NK-92 (cell line): ENCODE results near the gene PHF1.

ENCODE experiments used
- DNase-seq: peaks from one replicate; lab custom pipeline; 2025; ENCODE audit not compliant: unreplicated experiment; lab: John Stamatoyannopoulos, UW

Gene PHF1

DNA sequence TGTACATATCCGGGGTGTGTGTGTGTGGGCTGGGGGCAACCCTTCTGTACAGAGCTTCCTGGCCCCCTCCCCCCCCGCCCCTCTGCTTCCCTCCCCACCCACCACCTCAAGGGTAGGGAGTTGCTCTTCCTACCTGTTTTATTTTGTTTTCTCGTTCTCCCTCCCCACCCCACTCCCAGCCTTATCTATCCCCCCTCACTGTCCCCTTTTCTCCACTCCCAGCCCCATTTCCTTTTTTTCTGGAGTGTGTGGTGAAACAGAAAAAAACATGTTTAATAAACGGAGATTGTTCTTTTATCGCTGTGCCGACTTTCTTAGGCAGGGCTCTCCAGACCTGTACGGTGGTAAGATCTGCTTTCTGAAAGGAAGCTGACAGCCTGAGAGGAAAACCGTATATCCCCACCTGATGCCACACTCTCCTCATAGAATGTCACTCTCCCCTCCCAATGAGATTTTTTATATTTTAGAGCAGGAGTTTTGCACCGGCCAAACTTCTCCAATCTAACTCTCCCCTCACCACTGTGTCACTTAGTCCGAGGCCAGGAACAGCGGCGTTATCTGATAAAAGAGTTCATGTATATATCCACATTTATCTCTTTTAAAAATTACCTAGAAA is 42.7 kb downstream of the PHF1 start:
- no peak for DNase-seq

DNA sequence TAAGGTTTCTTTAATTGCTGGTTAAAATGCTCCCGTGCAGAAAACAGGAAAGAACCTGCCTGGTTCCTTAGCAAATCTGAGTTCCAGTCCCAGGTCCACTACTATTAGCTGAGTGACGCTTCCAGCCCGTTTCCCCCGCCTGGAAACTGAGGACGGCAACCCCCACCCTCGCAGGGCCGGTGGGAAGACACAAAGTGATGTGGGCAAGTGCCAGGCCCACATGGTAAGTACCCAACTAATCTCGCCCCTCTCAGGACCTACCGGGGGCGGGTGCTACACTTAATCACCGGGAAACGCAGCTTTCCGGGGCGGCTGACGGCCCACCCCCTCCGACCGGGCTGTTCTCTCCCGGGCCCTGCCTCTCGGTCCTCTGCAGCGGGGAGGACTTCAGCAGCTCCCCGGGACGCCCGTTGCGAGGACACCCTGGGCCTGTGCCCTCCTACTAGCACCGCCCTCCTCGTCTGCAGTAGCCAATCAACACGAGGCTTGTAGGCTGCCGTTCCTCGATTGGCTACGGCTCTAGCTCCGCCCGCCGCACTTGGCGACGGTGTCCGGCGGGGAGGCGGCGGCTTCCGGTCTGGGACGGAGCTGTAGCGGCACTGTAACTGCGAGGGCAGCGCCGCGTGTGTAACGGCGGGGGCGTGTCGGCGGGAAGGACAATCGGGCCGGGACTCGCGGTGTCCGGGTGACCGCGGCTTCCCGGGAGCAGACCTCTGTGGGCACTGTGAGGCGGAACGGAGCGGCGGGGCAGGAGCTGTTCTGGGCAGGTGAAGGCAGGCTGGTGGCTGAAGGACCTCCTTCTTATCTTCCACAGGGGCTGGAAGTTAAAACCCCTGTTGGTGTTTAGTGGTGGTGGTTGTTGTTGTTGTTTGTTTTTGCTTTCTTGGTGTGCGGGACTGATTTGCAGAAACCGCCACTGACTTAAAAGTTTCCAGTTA is 43.5 kb downstream of the PHF1 start, which contains the start of gene ZBTB9:
Gene ZBTB9, plus strand, starts transcription at position 568 of the 938 bp plus-strand sequence. CDS start 525 bp downstream, outside the sequence.
- DNase-seq: peak; percentile 85

GRCh38 chr6:33455051-33455450 is 44.2 kb downstream of the PHF1 start:
- no peak for DNase-seq

GRCh38 chr6:33456156-33456555 is 45.3 kb downstream of the PHF1 start:
- DNase-seq: no peak

GRCh38 chr6:33458676-33459075 is 47.9 kb downstream of the PHF1 start:
- no peak for DNase-seq

DNA sequence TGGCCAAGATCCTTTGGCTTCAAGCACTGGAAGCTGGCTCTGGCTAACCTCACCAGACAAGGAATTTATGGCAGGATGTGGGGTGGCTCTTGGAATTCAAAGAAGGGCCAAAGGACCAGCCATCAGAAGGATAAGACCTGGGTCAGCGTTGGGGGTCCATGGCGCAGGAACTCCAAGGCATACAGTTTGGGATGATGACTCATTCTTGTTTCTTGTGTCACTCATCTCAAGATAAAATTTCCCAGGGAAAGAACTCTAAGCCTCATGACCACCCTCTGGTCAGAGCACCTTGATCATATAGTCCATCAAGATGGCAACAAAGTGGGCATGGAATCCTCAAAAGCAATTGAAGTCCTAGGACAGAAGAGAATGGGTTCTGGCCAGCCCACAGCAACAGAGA is 48.4 kb downstream of the PHF1 start:
- no peak for DNase-seq
